ENCODE results near the gene AVEN. TPM values are rescaled to one million over a fixed set of nuclear protein-coding genes. Genes with fewer than 3 reads are reported as not detected.

The AVEN gene
- polyA plus RNA-seq, 4 donors = 15.0 to 20.2 (median 16.7) TPM

GRCh38 chr15:33932734-33933133 is 106.3 kb downstream of the AVEN start:
- DNase-seq (ENCODE audit: low read depth in 4 of 4, low spot score in 3 of 4) = no peak

GRCh38 chr15:33926260-33926659 is 112.7 kb downstream of the AVEN start:
- no peak for DNase-seq (ENCODE audit: low read depth in 4 of 4, low spot score in 3 of 4)

GRCh38 chr15:33923446-33923845 is 115.6 kb downstream of the AVEN start:
- no peak for DNase-seq (ENCODE audit: low read depth in 4 of 4, low spot score in 3 of 4)

DNA sequence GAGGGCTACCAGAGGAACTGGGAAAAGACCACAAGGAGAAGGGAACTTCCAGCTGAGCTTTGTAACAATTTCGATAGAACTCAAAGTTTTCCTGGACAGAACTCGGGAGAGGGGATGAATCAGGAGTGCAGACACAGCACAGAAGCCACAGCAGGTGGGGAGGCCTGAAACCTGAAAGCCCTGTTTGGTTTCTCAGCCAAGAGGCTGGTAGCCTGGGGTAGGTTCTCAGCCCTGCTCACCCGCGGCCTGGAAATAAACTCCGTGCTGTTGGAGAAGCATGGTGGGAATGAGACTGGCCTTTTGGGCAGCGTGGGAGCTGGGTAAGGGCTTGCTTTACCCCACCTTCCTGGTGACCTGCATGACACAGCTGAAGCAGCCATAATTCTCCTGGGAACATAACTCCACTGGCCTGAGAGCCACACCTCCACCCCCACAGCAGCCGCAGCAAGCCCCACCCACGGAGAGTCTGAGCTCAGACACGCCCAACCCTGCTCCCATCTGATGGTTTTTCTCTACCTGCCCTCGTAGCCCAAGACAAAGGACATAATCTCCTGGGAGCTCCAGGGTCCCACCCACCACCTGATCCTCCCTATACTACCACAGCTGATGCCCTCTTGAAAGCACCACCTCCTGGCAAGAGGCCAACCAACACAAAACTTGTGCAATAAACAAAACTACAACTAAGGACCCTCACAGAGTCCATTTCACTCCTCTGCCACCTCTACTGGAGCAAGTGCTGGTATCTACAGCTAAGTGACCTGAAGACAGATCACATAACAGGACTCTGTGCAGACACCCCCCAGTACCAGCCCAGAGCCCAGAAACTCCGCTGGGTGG is 123.2 kb downstream of the AVEN start:
- DNase-seq (ENCODE audit: low read depth in 4 of 4, low spot score in 3 of 4) = peak in 1 of 4 donors; percentile 12

DNA sequence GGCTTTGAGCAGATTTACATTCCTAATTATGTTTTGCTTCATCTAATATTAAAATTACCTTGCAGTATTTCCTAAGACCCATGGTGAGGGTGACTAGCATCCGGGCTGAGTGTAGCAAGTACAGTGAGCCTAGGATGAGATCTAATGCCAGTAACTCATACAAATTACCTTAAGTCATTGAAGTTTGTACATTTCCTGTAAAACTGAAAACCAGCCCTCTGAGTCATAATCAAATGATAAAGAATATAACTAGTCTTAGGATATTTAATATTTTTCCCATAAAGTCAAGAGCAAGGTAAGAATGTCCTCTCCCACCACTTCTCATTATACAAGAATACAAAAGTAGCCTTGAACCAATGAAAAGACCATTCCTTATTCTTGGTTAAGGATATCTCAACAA is 125.5 kb downstream of the AVEN start:
- no peak for DNase-seq (ENCODE audit: low read depth in 4 of 4, low spot score in 3 of 4)

DNA sequence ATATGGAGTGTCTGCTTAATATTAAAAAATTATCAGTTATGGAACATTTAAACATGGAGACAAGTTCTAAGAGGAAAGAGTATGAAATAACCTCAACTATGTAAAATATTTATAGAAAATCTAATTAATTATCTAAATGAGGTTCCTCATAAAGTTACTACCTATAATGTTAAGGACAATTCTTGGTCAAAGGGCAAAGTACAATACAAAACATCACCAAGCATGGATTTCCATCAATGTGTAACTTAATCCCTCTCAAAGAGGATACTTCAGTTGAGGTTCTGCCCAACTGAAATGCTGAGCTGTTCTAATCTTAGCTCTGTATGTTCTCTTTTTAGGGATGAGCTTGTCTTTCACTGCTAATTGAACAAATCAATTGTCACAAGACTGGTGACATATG is 126.7 kb downstream of the AVEN start:
- no peak for DNase-seq (ENCODE audit: low read depth in 4 of 4, low spot score in 3 of 4)

GRCh38 chr15:33910741-33911140 is 128.3 kb downstream of the AVEN start:
- no peak for DNase-seq (ENCODE audit: low read depth in 4 of 4, low spot score in 3 of 4)

GRCh38 chr15:33908406-33908805 is 130.6 kb downstream of the AVEN start:
- DNase-seq (ENCODE audit: low read depth in 4 of 4, low spot score in 3 of 4) = no peak

DNA sequence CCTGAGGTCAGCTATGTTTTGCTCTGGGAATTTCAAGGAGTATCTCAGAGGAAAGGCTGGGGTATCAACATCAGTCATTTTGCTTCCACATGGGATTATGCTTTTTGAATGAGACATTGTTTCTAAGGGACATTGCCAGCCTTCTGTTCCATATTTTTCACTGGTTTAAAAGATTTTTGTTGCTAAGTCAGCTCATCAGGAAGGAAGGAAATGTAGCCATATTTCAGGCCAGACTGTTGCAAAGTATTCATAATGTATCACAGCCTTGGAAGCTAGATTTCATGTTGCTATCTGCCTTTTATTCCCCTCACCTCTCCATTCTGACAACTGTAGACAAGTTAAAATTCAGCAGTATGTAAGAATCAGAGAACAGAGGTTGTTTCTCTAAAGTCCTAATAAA is 131.7 kb downstream of the AVEN start:
- no peak for DNase-seq (ENCODE audit: low read depth in 4 of 4, low spot score in 3 of 4)

DNA sequence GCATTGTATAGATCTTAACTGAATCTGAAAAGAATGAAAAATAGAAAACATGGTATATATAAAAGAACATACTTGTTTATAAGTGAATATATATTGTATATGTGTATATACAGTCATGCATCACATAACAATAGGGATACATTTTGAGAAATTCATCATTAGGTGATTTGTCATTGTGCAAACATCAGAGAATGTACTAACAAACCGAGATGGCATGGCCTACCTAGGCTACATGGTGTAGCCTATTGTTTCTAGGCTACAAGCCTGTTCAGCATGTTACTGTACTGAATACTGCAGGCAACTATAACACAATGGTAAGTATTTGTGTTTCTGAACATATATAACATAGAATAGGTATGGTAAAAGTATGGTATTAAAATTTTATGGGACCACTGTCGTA is 135.3 kb downstream of the AVEN start:
- no peak for DNase-seq (ENCODE audit: low read depth in 4 of 4, low spot score in 3 of 4)

DNA sequence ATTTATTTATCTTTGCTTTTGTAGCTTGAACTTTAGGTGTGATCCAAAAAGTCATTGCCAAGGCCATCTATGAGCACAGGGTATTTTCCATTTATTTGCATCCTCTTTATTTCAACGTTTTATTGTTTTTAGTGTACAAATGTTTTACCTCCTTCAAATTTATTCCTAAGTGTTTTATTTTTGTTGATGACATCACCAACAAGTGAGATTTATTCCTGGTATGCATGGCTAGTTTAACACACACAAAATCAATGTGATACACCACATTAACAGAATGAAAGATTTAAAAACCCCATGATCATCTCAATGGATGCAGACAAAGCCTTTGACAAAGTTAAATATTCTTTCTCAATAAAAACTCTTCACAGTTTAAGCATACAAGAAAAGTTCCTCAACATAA is 137.0 kb downstream of the AVEN start:
- DNase-seq (ENCODE audit: low read depth in 4 of 4, low spot score in 3 of 4) = no peak

GRCh38 chr15:33894193-33894592 is 144.8 kb downstream of the AVEN start:
- DNase-seq (ENCODE audit: low read depth in 4 of 4, low spot score in 3 of 4) = no peak

DNA sequence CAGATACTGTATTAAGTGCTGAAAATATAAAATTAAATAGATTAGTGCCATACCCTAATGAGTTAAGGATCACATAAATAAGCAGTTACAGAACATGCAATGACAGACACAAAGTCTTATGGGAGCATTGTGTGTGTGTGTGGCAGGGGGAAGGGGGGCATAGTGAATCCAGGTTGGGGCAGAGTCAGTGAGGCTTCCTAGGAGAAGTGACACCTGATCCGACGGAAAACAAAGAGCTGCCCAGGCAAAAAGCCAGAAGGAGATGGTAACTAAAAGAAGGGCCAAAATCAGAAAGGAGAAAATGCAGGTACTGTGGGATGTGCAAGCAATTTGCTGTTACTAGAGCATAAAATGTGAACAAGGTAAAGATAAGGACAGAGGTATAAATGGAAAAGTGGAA is 150.8 kb downstream of the AVEN start:
- DNase-seq (ENCODE audit: low read depth in 4 of 4, low spot score in 3 of 4) = peak in 2 of 4 donors; percentile 10 to 29

- no peak for DNase-seq (ENCODE audit: low read depth in 4 of 4, low spot score in 3 of 4)
Measured at GRCh38 chr15:33882921-33883320, 156.1 kb downstream of the AVEN start.

DNA sequence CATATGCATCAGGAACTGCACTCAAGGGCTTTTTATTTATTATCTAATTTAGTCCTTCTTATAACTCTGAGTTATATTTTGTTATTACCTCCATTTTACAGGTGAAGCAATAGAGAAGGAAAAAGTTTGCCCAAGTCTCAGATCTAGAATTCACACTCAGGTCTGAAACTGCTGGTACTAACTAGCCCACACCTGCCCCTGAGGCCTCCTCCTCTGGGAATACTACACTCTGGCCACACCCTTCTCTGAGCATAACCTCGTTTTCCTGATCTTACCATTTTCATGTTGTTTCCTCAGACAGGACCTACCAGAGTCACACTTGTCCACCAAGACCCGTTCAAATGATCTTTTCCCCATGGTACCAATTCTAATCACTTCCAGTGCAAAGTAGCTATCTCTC is 164.8 kb downstream of the AVEN start:
- no peak for DNase-seq (ENCODE audit: low read depth in 4 of 4, low spot score in 3 of 4)

DNA sequence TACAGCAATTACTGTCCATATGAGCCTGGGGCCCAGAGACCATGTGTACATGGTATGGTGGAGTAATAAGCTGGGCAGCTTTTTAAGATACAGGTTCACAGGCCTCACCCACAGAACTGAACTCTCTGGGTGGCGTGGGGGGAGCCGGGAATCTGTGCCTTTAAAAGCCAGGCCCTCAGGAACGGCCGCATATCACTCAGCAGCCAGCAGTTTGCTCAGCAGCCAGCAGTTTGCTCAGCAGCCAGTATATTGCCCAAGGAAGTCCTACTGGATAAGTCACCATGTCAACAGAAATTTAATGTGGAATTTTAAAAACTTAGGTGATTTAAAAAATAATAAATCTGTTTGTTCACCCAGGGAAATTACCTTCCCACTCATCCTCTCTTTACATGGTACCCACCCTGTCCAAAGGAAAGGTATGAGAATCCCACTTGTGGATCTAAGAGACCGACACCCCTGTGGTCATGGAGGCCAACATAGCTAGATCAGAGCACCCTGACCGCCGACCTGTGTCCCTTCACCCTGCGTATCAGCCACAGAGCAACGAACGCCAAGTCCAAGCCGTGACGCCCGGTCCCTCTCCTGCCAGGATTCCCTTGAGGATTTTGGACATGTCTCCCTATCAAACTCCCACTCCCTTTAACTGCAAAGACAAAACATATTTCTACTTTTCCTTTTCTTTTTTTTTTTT is 166.4 kb downstream of the AVEN start:
- DNase-seq (ENCODE audit: low read depth in 4 of 4, low spot score in 3 of 4) = no peak

DNA sequence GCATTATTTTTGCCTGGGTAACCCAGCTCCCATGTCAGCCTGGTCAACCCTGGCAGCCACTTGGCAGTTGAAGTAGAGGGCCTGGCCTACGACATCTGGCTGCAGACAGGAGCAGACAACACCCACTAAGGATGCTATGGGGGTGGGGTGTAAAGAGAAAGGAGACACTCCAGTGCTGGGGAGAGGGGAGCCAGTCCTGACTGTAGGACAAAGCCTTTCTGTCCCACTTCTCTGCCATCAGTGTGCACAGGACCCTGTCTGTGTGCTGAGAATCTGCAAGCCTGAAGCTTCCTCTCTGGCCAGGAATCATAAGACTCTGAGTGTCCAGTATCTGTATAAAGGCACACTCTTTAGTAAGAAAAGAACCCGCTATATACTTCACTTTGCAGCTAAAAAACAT is 167.0 kb downstream of the AVEN start:
- DNase-seq (ENCODE audit: low read depth in 4 of 4, low spot score in 3 of 4) = no peak

- DNase-seq (ENCODE audit: low read depth in 4 of 4, low spot score in 3 of 4) = no peak
Measured at GRCh38 chr15:33866101-33866737, 172.8 kb downstream of the AVEN start.

GRCh38 chr15:33865416-33865815 is 173.6 kb downstream of the AVEN start:
- no peak for DNase-seq (ENCODE audit: low read depth in 4 of 4, low spot score in 3 of 4)

GRCh38 chr15:33864360-33865075 is 174.5 kb downstream of the AVEN start:
- DNase-seq (ENCODE audit: low read depth in 4 of 4, low spot score in 3 of 4) = no peak

- no peak for DNase-seq (ENCODE audit: low read depth in 4 of 4, low spot score in 3 of 4)
Measured at GRCh38 chr15:33860754-33861153, 178.2 kb downstream of the AVEN start.
